Measurements from ENCODE around the gene ATP5PD.

- TF ChIP-seq, protein P1, sequence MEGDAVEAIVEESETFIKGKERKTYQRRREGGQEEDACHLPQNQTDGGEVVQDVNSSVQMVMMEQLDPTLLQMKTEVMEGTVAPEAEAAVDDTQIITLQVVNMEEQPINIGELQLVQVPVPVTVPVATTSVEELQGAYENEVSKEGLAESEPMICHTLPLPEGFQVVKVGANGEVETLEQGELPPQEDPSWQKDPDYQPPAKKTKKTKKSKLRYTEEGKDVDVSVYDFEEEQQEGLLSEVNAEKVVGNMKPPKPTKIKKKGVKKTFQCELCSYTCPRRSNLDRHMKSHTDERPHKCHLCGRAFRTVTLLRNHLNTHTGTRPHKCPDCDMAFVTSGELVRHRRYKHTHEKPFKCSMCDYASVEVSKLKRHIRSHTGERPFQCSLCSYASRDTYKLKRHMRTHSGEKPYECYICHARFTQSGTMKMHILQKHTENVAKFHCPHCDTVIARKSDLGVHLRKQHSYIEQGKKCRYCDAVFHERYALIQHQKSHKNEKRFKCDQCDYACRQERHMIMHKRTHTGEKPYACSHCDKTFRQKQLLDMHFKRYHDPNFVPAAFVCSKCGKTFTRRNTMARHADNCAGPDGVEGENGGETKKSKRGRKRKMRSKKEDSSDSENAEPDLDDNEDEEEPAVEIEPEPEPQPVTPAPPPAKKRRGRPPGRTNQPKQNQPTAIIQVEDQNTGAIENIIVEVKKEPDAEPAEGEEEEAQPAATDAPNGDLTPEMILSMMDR (IDR thresholded peaks at IDR 0.05), result no peak
- no peak for TF ChIP-seq POLR2A (IDR thresholded peaks at IDR 0.05)
These were observed 21.9 kb downstream of the ATP5PD start for GRCh38 chr17:75024686-75025397.

Measured in breast epithelium (tissue), 3 donors.